NCI-H2227 (cell line): ENCODE data around the gene CCNG2.
A peak's percentile ranks its signal among the peaks of the same experiment; 100 is the strongest.

Experiments used
- DNase-seq: peaks from one replicate; lab custom pipeline; 2025; ENCODE audit not compliant: unreplicated experiment; lab: John Stamatoyannopoulos, UW

The CCNG2 gene

GRCh38 chr4:77201857-77202256 is 44.9 kb downstream of the CCNG2 start:
- DNase-seq, result no peak

- no peak for DNase-seq
Observed at GRCh38 chr4:77202491-77202890, 45.5 kb downstream of the CCNG2 start.

- peak; percentile 45 for DNase-seq
Observed at GRCh38 chr4:77203380-77204197, 46.6 kb downstream of the CCNG2 start.

DNA sequence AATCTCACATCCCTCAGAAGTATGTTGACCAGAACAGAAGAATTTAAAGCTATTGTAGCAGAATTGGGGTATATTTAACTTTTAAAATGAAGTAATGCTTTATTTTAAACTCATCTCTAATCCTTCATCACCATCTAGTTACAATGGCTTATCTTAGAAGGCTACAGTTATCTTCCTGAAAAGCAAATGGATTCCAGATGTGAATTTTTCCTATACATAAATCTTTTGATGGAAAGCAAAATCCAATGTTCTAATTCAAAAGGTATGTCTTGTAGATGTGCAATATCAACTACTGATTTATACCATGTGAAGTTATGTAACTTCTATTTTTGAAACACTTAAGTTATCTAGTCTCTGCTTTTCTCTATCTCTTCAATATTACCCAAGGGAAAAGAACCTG is 47.6 kb downstream of the CCNG2 start:
- DNase-seq, result no peak

GRCh38 chr4:77209012-77209411 is 52.0 kb downstream of the CCNG2 start:
- DNase-seq, result no peak

- DNase-seq, result no peak
Observed at GRCh38 chr4:77209936-77210335, 52.9 kb downstream of the CCNG2 start.

DNA sequence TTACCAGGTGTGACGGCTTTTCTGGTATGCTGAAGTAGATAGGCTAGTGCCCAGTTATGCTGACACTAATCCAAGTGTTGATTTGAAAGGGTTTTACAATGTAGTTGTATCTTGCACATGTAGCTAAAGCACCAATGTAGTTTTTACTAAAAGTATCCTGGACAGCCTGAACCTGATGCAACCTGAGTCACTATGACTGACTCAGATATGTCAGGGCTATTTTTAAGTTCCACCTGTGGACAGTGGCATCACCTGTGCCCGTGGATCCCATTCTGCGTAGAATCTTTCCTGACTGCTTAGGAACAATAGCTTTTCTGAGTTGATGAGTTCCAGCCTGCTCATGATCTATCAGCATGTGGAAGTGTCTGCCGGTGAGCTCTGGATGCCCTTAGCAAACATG is 58.1 kb downstream of the CCNG2 start:
- no peak for DNase-seq

- DNase-seq, result no peak
Observed at GRCh38 chr4:77217526-77217925, 60.5 kb downstream of the CCNG2 start.

DNA sequence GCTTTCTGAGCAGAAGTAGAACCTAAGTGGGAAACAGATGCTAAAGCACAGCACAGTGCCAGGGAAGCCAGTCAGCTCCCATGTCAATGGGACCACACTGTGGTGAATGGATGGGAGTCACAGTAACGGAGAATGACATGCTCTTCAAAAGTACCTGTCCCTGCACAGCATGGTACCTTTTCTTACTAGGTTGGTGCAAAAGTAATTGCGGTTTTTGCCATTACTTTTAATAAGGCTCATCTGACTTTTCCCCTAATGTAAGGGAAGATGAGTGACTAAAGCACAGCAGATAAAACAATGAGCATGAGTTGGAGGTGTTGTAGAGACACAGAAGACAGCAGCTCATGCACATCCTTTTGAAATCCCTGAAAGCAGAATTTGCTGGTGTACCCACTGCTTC is 62.3 kb downstream of the CCNG2 start:
- DNase-seq, result no peak
